GM13977 (cell line): ENCODE measurements around the gene CYP2D6.
A peak's percentile ranks its signal among the peaks of the same experiment; 100 is the strongest.
"Not testable (repeated sequence)": the region's sequence is repeated elsewhere in the genome, so short reads cannot be mapped to it uniquely, and the experiment has no call there.

Source experiments
- DNase-seq: peaks from one replicate; pipeline ENCODE4 v3.0.0; 2012; ENCODE audit warnings: low spot score
- CTCF ChIP-seq: IDR thresholded peaks from 2 replicates; pipeline ENCODE4 v1.5.1; 2012; ENCODE audit warnings: mild to moderate bottlenecking, control low read depth; ENCODE audit not compliant: insufficient read depth; ENCODE audit errors: extremely low read depth, missing control alignments
- in situ Hi-C: fragments of 300-500 bp; cut with MboI; formaldehyde crosslinking; loops from one replicate; pipeline ENCODE4 v1.12.0; 2022; ENCODE audit warnings: low sequenced_read_pairs, low pct_unique_long_range_greater_than_20kb, mixed read lengths, inconsistent platforms; ENCODE audit not compliant: unreplicated experiment

CYP2D6 gene

GRCh38 chr22:42138972-42139371, 8.4 kb upstream of the CYP2D6 start:
- DNase-seq: no peak
- no peak for TF ChIP-seq CTCF
- in situ Hi-C loops: no loop called here

DNA sequence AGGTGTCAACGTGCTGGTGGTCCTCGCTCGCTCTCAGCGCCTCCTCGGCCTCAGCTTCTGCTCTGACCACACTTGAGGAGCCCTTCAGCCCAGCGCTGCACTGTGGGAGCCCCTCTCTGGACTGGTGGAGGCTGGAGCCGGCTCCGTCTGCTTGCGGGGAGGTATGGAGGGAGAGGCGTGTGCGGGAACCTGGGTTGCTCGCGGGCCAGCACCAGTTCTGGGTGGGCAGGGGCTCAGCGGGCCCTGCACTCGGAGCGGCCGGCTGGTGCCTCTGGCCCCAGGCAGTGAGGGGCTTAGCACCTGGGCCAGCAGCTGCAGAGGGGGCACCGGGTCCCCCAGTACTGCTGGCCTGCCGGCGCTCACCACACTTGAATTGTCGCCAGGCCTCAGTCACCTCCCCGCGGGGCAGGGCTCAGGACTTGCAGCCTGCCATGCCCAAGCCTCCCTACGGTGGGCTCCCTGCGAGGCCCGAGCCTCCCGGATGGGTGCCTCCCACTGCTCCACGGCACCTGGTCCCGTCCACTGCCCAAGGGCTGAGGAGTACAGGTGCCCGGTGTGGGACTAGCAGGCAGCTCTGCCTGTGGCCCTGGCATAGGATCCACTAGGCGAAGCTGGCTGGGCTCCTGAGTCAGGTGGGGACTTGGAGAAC, 7.6 kb upstream of the CYP2D6 start:
- DNase-seq: no peak
- in situ Hi-C loops: no loop called here
- no peak for TF ChIP-seq CTCF

DNA sequence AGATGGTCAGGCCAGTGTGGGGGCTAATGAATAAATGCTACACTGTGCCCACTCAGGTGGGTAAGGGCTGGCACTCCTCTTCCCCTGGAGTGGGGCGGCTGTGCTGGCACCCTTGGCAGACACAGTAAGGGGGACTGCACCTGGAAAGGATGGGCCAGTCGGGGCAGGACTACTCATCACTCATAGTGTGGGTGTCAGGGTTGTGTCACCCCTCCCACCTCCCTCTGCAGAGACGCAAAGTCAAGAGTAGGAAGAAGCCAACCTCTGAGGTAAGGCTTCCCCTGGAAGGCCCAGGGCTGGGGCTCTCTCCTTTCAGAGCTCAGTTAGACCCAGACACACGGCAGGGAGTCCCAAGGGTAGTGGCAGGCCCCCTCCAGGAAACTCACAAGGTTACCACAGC, 5.1 kb upstream of the CYP2D6 start:
- DNase-seq, in situ Hi-C loops: not testable (repeated sequence)

DNA sequence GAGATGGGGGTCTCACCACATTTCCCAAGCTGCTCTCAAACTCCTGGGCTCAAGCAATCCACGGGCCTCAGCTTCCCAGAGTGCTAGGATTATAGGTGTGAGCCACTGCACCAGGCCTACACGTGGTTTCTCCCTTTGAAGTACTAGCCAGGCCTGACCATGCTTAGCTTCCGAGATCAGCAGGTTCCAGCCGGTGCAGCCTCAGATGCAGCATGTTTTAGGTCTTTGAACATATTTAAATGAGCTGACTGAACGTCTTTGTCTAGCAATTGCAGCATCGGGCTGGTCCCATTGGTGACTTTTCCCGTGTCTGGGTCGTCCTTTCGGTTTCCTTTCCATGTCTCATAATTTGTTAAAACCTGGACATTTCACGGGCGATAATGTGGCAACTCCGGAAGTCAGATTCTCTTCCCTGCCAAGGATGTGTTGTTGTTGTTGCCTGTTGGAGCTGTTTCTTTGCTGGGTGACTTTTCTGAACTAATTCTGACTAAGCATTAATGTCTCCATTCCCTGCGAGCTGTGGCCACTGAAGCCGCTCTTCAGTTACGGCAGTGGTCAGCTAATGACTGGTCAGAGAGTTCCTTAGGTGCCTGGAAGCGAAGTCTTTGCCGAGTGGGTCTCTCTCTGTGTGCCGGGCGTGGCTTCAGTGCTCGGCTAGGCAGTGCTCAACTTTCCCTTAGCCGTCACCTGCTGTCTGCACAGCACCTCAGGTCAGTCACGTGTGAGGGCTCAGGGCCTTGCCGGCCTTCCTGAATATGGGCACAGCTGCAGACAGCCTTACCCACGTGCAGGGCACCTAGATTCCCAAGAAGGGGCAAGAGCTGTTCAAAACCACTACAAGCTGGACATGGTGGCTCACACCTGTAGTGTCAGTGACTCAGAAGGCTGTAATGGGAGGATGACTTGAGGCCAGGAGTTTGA, 3.8 kb upstream of the CYP2D6 start:
- TF ChIP-seq CTCF: no peak
- no peak for DNase-seq
- in situ Hi-C loops: no loop called here

DNA sequence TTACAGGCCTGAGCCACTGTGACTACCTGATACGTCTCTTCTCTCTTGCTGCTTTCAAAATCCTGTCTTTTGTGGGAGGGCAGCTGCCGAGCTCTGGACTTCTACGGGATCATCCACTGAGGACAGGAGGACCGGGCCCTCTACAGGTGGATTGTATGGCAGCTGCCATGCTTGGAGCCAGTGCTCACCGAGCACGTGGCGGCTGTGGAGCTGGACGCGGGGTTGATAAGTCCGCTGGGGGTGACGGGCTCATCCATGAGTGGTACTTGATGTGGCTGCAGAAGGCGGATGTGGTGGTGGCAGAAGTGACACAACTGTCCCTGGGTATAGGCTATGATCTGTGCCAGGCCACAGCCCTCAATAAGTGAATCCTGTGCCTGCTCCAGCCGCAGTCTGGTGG, 1.8 kb upstream of the CYP2D6 start:
- no peak for TF ChIP-seq CTCF
- DNase-seq: peak; percentile 29
- in situ Hi-C loops: no loop called here

GRCh38 chr22:42131562-42131961, 952 bp upstream of the CYP2D6 start:
- in situ Hi-C loops: no loop called here
- TF ChIP-seq CTCF: no peak
- no peak for DNase-seq

DNA sequence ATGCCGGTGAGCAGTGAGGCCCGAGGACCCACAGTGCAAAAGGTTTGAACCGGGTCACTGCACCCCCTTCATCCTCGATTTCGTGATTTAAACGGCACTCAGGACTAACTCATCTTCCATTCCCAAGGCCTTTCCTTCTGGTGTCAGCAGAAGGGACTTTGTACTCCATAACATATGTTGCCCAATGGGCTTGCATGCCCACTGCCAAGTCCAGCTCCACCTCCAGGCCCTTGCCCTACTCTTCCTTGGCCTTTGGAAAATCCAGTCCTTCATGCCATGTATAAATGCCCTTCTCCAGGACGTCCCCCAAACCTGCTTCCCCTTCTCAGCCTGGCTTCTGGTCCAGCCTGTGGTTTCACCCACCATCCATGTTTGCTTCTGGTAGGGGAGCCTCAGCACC, 428 bp downstream of the CYP2D6 start:
- in situ Hi-C loops, DNase-seq: not testable (repeated sequence)

DNA sequence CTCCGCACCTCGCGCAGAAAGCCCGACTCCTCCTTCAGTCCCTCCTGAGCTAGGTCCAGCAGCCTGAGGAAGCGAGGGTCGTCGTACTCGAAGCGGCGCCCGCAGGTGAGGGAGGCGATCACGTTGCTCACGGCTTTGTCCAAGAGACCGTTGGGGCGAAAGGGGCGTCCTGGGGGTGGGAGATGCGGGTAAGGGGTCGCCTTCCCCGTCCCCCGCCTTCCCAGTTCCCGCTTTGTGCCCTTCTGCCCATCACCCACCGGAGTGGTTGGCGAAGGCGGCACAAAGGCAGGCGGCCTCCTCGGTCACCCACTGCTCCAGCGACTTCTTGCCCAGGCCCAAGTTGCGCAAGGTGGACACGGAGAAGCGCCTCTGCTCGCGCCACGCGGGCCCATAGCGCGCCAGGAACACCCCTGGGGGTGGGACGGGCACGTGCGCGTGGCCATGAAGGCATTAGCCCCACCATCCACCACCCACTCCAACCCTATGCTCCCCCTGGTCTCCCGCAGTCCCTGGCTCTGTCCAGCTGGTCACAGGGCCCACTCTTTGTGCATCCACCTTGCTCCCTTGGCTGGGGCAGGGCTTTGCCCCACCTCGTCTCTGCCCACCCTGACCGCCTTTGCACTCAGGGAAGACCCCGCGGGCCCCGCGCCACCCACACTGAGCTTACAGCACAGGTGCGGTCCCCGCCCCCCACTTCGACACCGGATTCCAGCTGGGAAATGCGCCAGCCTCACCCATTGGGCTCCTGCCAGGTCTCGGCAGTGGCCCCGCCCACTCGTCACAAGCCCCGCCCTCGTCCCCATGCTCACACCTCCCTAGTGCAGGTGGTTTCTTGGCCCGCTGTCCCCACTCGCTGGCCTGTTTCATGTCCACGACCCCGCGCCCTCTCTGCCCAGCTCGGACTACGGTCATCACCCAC, 1.6 kb downstream of the CYP2D6 start:
- in situ Hi-C loops, DNase-seq: not testable (repeated sequence)

DNA sequence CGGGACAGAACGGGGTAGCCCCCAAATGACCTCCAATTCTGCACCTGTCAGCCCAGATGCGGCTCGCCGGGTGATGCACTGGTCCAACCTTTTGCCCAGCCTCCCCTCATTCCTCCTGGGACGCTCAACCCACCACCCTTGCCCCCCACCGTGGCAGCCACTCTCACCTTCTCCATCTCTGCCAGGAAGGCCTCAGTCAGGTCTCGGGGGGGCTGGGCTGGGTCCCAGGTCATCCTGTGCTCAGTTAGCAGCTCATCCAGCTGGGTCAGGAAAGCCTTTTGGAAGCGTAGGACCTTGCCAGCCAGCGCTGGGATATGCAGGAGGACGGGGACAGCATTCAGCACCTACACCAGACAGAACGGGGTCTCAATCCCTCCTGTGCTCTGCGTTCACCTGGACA, 2.6 kb downstream of the CYP2D6 start:
- in situ Hi-C loops, DNase-seq: not testable (repeated sequence)
